Parathyroid adenoma (tissue), 2 donors: ENCODE measurements around the gene RAB29.

Source experiments
- H2AFZ ChIP-seq: fragments of 300-600 bp; sonication (generic); one replicate; pipeline ENCODE4 v1.7.0; 2017; ENCODE audit warnings: antibody characterized with exemption, mild to moderate bottlenecking
- H3K27ac ChIP-seq: fragments of 300-600 bp; sonication (generic); one replicate; pipeline ENCODE4 v1.7.0; 2017
- H3K27me3 ChIP-seq: fragments of 300-600 bp; sonication (generic); one replicate; pipeline ENCODE4 v1.7.0; 2017; ENCODE audit warnings: low read length; ENCODE audit not compliant: control insufficient read depth, insufficient read depth
- H3K36me3 ChIP-seq: fragments of 300-600 bp; sonication (generic); one replicate; pipeline ENCODE4 v1.7.0; 2017; ENCODE audit warnings: low read length; ENCODE audit not compliant: control insufficient read depth, insufficient read depth
- H3K4me1 ChIP-seq: fragments of 300-600 bp; sonication (generic); one replicate; pipeline ENCODE4 v1.7.0; 2017; ENCODE audit warnings: control low read depth
- H3K4me2 ChIP-seq: fragments of 300-600 bp; sonication (generic); one replicate; pipeline ENCODE4 v1.7.0; 2017; ENCODE audit warnings: low read length
- H3K4me3 ChIP-seq: fragments of 300-600 bp; sonication (generic); one replicate; pipeline ENCODE4 v1.7.0; 2017; ENCODE audit warnings: low read depth, low read length
- H3K79me2 ChIP-seq: fragments of 300-600 bp; sonication (generic); one replicate; pipeline ENCODE4 v1.7.0; 2017; ENCODE audit warnings: control low read depth
- H3K9ac ChIP-seq: fragments of 300-600 bp; sonication (generic); one replicate; pipeline ENCODE4 v1.7.0; 2017; ENCODE audit warnings: mild to moderate bottlenecking
- H3K9me3 ChIP-seq: fragments of 300-600 bp; sonication (generic); one replicate; pipeline ENCODE4 v1.7.0; 2017; ENCODE audit warnings: low read length; ENCODE audit not compliant: control insufficient read depth
- TF ChIP-seq, protein P1 (sequence below): fragments of 300-600 bp; sonication (generic); IDR thresholded peaks from one replicate; pipeline ENCODE4 v1.7.0; 2017; ENCODE audit warnings: antibody characterized with exemption, mild to moderate bottlenecking
- donor health status: primary hyperparathyroidism.

RAB29 gene

DNA sequence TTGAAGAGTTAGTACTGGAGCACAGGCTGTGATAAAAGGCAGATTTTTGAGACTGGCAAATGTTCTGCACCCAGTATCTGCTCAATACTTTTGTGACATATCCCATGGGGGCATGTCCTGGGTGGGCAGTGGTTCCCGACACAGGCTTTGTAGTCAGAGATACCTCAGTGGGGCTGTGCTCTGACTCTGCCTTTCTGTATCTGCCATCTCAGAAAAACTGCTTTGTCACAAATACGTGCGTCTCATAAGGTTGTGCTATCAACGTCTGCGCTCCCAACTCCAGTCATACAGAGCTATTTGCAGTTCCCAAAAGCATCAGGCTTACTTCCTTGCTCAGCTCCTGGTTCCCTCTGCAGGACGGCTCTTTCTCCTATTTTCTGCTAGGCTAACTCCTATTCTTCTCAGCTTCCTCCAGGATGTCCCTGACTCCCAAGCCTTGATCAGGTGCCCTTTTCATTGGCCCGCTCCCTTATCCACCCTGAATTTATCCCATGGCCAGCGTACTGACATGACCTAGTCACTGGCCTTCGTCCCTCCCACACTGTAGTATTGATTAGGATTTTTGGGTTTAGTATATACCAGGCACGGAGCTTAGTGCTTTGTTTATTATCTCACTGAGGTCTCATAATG lies 12.1 kb upstream of the RAB29 start:
- H3K4me3 ChIP-seq, result no peak overlapping the region

GRCh38 chr1:205786601-205787000 lies 11.3 kb upstream of the RAB29 start:
- no peak overlapping the region for H3K4me3 ChIP-seq
- no peak overlapping the region for H3K4me2 ChIP-seq
- H3K27me3 ChIP-seq, result no peaks in the 10 kb centered on the region
- TF ChIP-seq, protein P1, sequence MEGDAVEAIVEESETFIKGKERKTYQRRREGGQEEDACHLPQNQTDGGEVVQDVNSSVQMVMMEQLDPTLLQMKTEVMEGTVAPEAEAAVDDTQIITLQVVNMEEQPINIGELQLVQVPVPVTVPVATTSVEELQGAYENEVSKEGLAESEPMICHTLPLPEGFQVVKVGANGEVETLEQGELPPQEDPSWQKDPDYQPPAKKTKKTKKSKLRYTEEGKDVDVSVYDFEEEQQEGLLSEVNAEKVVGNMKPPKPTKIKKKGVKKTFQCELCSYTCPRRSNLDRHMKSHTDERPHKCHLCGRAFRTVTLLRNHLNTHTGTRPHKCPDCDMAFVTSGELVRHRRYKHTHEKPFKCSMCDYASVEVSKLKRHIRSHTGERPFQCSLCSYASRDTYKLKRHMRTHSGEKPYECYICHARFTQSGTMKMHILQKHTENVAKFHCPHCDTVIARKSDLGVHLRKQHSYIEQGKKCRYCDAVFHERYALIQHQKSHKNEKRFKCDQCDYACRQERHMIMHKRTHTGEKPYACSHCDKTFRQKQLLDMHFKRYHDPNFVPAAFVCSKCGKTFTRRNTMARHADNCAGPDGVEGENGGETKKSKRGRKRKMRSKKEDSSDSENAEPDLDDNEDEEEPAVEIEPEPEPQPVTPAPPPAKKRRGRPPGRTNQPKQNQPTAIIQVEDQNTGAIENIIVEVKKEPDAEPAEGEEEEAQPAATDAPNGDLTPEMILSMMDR, result no peak
- no peak overlapping the region for H2AFZ ChIP-seq
- H3K36me3 ChIP-seq, result no peaks in the 10 kb centered on the region
- no peaks in the 10 kb centered on the region for H3K79me2 ChIP-seq
- no peak overlapping the region for H3K27ac ChIP-seq
- no peaks in the 10 kb centered on the region for H3K4me1 ChIP-seq
- H3K9ac ChIP-seq, result no peak overlapping the region
- no peaks in the 10 kb centered on the region for H3K9me3 ChIP-seq

More for the DNA sequence above, 12.1 kb upstream of the RAB29 start:
- Histone ChIP-seq H2AFZ (no peak overlapping the region), H3K27me3 (no peaks in the 10 kb centered on the region), H3K4me2 (no peak overlapping the region), H3K4me1 (no peaks in the 10 kb centered on the region), H3K9me3 (no peaks in the 10 kb centered on the region), H3K9ac (no peak overlapping the region), H3K27ac (no peak overlapping the region), H3K79me2 (no peaks in the 10 kb centered on the region), H3K36me3 (no peaks in the 10 kb centered on the region)
- TF ChIP-seq, protein P1, result no peak

DNA sequence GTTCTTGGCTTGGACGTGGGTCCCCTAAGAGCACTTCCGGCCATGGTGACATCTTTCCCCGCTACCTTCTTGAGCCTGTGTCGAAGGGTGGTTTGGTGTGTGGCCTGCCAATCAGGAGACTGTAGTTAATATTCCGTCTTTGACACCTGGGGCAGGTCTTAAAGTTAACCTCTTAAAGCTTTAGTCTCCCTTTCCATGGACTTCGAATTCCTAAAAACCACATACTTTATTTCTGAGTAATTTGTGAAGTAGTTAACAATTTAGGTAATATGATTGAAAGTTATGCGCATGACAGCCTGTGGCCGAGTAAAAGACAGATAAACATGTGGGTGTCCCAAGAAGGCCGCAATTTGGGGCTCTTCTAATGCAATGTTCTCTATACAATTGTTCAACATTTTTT lies 10.2 kb upstream of the RAB29 start:
- Histone ChIP-seq H3K9me3 (no peaks in the 10 kb centered on the region), H3K36me3 (no peaks in the 10 kb centered on the region), H3K27me3 (no peaks in the 10 kb centered on the region), H3K4me3 (no peak overlapping the region), H3K4me2 (no peak overlapping the region), H3K4me1 (no peaks in the 10 kb centered on the region), H3K9ac (no peak overlapping the region), H3K79me2 (no peaks in the 10 kb centered on the region), H3K27ac (no peak overlapping the region), H2AFZ (no peak overlapping the region)
- TF ChIP-seq, protein P1, result no peak

GRCh38 chr1:205783904-205784303 lies 8.6 kb upstream of the RAB29 start:
- TF ChIP-seq, protein P1, result no peak
- Histone ChIP-seq H3K9ac (no peak overlapping the region), H3K27me3 (no peaks in the 10 kb centered on the region), H3K27ac (no peak overlapping the region), H2AFZ (no peak overlapping the region), H3K9me3 (no peaks in the 10 kb centered on the region), H3K4me1 (no peaks in the 10 kb centered on the region), H3K4me2 (no peak overlapping the region), H3K79me2 (no peaks in the 10 kb centered on the region), H3K36me3 (no peaks in the 10 kb centered on the region), H3K4me3 (no peak overlapping the region)

GRCh38 chr1:205783433-205783795 lies 8.1 kb upstream of the RAB29 start:
- no peaks in the 10 kb centered on the region for H3K9me3 ChIP-seq
- H3K9ac ChIP-seq, result no peak overlapping the region
- no peaks in the 10 kb centered on the region for H3K36me3 ChIP-seq
- no peak overlapping the region for H3K4me3 ChIP-seq
- no peak overlapping the region for H3K4me2 ChIP-seq
- H2AFZ ChIP-seq, result no peak overlapping the region
- no peak overlapping the region for H3K27ac ChIP-seq
- no peaks in the 10 kb centered on the region for H3K4me1 ChIP-seq
- no peaks in the 10 kb centered on the region for H3K79me2 ChIP-seq
- TF ChIP-seq, protein P1, result no peak
- H3K27me3 ChIP-seq, result no peaks in the 10 kb centered on the region
